NCI-H510A (cell line): ENCODE data around the gene MTMR12.
"Not testable (repeated sequence)": the region's sequence is repeated elsewhere in the genome, so short reads cannot be mapped to it uniquely, and the experiment has no call there.

Experiments used
- DNase-seq: peaks from one replicate; lab custom pipeline; 2025; lab: John Stamatoyannopoulos, UW

Gene MTMR12

DNA sequence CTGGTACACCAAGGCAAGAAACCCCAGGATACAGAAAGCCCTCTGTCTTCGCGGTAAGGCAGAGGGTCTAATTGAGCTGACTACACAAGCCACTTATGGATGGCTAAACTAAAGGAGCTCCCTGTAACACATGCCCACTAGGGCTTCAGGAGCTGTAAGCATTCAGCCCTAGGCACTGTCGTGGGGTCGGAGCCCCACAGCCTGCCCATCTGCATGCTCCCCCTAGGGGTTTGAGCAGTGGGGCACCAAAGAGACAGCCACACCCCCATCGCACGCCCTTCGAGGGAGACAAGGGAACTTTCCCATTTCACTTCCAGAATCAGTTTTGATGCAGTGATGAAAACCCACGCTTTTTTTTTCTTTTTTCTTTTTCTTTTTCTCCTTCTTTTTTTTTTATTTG, 11.0 kb upstream of the MTMR12 start:
- DNase-seq, result no peak

DNA sequence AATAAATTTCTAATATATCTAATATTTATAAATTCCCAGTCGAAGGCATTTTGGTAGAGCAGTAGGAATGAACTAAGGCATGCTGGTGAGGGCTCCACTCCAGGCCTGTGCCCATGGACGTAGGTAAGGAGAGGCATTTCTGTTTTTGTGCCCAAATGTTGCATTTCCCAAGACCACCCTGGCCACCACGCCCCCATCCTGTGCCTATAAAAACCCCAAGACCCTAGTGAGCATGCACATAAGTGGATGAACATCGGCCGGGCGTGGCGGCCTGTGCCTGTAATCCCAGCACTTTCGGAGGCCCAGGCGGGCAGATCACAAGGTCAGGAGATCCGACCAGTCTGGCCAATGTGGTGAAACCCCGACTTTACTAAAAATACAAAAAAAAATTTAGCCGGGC, 10.1 kb upstream of the MTMR12 start:
- DNase-seq, result no peak

DNA sequence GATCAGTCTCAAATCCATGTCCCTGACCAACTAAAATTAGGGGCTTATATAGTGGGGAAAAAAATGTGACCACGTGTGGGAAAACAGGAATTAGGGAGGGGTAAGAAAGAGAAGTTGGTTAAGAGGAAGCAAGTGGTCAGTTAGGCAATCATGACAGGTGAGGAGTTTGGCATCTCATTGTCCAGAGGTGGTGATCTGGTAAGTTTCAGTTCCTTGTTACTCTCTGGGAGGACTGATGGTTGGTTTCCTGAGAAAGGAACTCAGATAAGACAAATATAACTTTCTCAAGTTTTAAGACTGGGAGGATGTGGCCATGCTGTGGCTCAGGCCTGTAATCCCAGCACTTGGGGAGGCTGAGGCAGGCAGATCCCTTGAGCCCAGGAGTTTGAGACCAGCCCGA, 9.0 kb upstream of the MTMR12 start:
- DNase-seq, result not testable (repeated sequence)

DNA sequence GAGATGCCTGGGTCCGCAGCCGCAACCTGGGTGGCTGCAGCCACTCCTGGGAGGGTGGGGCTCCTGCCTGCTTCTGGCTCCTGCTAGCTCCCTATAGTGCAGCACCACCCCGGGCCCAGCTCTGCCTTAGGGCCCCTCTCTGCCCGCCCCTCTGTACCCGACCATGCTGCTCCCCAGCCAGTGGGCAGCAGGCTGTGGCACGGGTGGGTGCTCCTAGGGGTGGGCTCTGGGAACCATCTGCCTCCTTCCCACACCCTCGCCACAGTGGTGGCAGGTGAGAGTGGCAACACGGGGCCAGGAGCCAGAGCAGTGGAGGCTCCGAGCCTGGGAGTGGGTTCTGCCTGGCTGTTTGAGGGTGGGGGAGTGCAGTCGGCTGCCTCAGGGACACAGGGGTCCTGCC, 7.8 kb upstream of the MTMR12 start:
- no peak for DNase-seq

DNA sequence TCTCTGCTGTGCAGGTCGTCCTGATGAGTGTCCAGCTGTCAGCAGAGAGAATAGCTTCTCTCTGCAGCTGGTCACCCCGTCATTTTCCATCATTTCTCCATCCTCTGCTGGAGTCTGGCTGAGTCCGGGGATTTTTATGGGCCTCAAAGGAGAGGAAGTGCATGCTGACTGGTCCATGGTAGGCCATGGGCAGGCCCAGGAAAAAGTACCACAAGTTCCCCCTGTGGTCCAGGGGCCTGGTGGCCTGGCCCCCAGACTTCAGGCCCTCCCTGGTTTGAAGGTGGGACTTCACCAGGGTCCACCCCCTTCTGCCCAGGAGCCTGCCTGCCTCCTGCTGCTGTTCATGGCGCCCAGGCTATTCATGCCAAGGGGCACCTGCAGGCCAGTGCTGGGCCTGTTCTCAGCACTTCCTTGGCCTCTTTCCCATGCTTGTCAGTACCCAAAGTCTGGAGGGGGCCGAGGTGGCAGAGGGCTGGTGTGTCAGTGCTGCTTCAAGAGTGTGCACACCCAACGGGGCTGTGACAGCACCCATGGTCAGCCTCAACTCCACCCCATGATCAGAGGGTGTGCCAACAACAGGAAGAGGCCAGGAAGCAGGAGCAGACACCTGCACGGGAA, 7.3 kb upstream of the MTMR12 start:
- DNase-seq, result no peak

DNA sequence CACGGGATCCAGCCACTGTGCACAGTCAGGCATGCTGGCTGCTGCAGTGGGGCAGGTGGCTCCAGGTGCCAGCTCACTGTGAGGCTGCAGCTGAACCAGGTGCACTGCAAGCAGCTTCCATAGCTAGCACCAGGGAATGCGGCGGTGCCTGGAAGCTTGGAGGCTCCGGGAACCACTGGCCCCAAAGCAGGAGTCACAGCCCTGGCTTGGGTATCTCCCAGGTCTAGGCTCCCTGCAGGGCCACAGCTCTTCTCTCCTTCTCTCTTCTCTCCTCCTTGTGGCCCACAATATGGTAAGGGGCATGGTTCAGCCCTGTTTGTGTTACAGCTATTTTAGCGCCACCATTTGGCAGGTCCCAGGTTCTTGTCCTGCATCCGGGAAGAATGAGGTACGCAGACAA, 6.7 kb upstream of the MTMR12 start:
- no peak for DNase-seq

DNA sequence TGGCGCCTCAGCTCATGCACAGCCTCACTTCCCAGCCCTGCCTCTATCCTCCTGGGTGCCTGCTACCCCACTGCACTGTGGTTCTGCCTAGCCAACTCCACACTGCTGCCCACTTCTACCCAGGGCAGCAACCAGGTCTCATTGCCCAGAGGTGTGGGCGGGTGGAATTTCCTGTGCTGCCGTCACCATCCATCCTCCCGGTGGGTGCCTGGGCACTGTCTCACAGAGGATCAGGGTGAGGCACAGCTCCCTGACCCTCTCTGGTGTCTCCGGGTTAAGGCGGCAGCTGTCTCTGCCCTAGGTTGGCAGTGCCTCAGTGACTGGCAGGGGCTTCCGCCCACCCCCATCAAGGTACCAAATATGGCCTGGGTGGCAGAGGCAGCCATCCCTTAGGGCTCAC, 4.3 kb upstream of the MTMR12 start:
- DNase-seq, result no peak

DNA sequence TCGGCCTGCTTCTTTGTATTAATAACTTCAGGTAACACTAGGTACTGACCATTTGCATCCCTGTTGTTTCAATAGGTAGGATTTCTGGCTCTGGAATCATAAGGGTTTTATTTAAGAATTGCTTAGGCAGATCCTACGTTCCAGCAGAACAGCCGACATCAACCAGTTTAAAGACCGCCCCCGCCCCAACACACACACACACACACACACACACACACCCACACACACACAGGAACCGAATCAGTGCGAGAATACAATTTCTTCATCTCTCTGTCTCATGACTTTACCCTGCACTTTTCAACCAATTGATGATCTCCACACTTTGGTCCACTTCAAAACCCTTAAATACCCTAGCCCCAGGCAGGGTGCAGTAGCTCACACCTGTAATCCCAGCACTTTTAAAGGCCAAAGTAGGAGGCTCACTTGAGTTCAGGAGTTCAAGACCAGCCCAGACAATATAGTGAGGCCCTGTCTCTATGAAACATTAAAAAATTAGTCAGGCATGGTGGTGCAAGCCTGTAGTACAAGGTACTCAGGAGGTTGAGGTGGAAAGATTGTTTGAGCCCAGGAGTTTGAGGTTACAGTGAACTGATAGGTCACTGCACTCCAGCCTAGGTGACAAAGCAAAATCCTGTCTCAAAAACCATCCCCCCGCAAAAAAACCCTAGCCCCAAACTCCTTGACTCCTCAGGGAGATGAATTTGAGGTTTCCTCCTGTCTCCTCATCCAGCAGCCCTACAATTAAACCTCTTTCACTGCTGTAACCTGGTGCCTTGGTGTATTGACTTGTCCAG, 2.7 kb upstream of the MTMR12 start:
- DNase-seq, result no peak

DNA sequence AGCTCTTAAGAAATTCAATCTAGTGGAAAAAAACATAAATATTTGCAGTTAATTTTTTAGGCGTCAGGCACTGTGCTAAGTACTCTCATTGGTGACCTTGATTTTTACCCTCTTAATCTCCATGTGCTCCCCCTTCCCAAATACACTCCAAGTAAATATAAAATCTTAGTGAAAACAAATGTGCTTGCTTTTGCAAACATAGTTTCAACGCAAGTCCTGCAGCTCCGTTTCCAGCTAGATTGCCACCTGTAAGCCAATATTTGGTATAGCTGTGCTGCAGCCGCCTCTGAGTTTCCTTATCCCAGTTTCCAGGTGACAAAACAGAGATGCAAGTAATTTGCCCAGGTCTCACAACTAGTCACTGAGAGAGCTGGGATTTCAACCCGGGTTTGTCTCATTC, 1.9 kb upstream of the MTMR12 start:
- no peak for DNase-seq

DNA sequence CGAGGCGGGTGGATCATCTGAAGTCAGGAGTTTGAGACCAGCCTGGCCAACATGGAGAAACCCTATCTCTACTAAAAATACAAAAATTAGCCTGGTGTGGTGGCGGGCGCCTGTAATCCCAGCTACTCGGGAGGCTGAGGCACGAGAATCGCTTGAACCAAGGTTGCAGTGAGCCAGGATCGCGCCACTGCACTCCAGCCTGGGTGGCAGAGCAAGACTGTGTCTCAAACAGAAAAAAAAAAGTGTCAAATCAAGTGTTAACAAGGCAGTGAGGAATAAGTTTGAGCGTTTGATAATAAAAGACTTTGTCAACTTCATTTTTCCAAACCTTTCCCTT, 1.4 kb upstream of the MTMR12 start:
- DNase-seq, result not testable (repeated sequence)

DNA sequence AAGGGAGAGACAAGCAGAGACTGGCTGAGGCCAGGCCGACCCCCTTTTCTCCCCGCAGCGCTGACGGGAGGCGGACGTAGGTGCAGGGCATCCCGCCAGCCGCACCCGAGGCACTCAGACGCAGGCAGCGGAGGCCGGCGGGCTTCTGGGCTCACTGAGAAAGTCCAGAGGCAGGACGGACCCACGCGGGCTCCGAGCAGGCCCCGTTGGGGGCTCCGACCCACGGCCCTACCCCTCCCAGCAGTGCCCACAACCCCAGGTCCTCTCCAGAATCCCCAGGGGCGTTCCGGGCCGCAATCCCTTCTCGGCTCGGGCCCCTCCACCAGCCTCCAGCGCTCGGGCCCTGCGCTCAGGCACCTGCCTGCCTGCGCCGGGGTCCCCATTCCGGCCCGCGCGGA, 543 bp downstream of the MTMR12 start:
- peak; percentile 33 for DNase-seq

DNA sequence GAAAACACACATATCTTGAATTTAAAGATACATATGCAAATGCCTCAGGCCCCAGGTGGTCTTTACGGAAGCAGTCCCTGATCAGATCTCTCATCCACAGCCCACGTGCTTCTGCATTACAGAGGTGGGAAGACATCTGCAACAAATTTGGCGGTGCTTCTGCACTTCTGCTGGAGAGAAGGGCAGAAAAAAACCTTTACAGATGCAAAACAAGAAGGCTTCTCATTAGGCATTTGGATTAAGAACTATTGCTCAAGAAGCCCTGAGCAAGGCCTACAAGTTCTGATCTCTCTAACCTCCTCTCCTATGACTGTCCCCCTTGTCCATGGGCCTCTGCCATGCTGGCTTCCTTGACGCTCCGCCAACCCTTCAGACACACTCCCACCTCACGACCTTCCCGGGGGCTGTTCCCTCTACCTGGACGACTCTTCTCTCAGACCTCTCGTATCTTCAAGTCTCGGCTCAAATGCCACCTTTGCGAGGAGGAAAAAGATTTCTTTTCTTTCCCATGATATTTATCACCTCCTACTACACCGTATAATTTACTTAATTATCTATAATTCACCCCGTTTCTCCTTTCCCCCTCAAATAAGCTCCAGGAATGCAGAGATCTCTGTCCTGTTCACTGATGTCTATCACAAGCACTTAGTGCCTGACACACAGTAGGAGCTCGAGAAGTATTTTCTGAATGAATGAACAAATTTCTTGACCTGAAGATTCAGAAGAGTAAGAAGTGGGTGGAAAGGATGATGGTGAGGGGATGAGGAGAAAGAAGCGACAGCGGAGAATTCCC, 1.1 kb downstream of the MTMR12 start:
- no peak for DNase-seq

DNA sequence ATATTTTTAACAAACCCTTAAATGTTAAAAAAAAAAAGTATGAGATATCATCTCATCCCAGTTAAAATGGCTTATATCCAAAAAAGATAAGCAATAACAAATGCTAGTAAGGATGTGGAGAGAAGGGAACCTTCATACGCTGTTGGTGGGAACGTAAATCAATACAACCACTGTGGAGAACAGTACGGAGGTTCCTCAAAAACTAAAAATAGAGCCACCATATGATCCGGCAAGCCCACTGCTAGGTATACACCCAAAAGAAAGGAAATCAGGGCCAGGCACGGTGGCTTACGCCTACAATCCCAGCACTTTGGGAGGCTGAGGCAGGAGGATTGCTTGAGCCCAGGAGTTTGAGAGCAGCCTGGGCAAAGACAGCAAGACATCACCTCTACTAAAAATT, 3.0 kb downstream of the MTMR12 start:
- no peak for DNase-seq

DNA sequence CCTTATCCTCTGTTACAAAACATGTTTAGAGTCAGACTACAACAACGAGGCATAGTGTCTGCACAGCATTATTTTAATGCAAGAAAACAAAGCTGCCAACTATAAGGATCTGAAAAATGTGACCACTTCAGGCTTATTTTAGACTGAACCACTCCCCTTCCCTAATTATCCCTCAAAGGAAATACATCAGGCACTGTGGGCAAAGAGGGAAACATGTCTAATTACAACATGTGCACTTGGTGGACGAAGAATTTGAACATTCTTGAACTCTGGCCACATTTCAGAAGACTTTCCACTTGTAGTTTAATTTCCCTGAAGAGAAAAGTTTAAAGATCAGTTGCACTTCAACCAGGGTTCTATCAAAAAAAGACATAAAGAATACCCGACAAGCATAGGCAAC, 3.8 kb downstream of the MTMR12 start:
- DNase-seq, result no peak

DNA sequence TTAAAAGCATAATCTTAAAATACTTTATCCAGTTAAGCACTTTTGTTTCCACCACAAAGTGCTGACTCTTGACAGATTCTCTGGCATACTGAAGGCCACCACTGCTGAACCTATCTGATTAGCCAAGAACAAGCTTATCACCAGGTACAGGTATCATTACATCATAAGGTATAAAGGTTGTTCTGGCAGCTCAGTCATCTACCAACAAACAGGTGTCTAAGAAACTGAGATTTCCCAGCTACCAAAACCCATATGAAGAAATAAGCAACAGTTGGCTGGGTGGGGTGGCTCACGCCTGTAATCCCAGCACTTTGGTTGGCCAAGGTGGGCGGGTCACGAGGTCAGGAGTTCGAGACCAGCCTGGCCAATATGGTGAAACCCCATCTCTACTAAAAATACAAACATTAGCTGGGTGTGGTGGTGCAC, 5.0 kb downstream of the MTMR12 start:
- DNase-seq, result no peak

DNA sequence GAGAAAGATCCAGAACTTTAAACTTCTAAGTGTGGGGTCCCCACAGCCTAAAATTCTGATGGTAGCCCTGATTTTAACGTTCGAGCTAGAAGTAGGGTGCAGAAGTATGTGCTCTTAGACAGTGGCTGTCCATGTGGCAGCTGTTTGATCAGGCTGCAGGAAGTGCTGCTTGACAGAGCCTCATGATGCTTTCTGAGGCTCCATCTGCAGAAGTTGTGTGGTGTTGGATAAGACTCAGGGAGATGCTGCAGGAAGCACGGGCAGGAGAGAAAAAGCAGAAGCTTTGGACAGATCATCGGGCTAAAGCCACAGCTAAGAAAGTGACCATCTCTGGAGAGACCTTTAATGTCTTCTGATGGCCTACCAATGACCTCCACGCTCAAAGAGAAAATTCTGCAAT, 8.1 kb downstream of the MTMR12 start:
- DNase-seq, result no peak

DNA sequence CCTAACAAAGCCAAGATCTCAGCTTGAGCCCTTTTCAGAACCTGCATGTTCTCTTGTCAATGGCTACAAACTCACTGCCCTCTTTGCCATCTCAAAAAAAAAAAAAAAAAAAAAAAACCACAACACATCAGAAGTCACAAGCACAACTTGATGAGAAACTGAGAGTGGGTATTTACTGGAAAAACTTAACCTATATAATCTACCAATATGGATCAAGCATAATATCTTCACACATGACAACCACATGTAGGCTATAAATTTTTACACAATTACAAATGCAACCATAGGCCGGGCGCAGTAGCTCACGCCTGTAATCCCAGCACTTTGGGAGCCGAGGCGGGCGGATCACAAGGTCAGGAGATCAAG, 9.0 kb downstream of the MTMR12 start:
- DNase-seq, result no peak

DNA sequence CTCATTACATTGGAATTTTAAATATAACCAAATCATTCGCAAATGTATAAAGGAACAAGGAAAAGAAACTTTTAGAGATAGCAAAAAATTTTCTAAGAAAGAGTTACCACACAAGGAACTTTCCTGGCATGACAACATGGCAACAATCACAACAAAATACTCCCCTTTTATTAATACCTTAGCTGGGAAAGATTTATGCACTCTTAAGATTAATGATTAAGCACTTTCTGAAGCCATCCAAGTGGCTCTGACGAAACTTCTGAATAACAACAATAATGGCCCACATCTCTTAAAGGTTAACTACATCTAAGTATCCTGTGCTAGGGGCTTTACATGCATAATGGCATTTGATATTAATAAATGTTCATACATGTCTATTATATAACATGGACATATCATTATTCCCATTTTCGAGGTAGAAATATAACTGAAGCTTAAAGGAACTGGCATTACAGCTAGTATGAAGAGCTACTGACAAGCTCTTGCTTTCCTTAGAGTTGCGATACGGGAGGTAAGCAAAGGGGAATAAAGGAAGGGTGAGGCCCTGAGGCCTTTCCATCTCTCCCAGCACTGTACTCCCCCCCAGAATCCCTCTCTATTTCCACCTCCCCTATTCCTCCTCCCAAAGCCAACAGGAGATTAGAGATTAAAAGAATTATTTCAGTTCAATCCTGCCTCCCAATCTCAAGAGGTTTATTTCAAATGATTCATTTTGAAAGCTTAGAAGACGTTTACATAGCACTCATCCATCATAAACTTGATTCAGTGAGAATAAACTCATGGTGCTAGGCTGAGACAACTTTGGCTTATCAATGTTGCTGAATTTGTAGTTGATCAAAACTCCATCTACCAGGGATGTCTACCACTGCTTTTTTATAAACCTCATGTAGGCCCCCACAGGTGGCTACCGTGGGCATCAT, 9.6 kb downstream of the MTMR12 start:
- DNase-seq, result no peak

DNA sequence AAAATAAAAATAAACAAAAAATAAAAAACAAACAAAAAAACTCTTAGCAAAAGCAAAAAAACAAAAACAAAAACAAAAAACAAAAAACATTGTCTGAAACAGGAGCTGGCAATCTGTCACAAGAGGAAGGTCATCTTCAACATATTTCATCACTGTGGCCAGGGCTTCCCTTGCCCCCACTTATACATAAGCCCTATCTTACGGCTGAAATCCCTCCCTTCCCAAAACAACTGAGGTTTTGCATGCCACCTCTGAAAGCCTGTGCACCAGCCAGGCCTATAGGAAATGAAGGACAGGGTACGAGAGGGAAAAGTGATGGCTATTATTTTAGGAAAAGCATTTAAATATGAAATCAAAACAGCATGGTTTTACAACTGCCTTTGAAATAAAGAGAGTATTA, 10.8 kb downstream of the MTMR12 start:
- DNase-seq, result no peak

DNA sequence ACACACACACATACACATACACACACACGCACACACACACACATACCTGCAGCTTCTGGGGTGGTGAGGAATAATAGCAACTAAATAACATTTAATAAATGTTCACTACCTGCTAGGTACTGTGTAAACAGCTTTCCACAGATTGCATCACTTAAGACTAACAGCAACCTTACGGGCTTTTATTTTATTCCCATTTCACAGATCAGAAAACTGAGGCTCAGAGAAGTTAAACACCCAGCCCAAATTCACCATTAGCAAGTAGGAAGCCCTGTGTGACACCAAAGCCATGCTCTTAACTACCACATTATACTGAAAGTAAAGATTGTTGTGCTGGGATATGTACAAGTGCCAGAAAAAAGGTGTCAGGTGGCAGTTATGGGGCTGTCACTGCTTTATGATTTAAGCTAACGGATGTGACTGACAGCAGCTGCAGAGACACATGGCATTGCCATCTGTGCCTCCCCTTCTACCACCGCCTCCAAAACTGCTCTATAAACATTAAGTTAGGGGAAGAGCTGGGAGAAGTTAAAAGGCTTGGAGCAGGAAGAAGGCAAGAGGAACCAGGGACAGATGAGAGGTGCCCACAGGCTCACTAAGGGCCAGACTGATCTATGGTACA, 13.6 kb downstream of the MTMR12 start:
- no peak for DNase-seq

DNA sequence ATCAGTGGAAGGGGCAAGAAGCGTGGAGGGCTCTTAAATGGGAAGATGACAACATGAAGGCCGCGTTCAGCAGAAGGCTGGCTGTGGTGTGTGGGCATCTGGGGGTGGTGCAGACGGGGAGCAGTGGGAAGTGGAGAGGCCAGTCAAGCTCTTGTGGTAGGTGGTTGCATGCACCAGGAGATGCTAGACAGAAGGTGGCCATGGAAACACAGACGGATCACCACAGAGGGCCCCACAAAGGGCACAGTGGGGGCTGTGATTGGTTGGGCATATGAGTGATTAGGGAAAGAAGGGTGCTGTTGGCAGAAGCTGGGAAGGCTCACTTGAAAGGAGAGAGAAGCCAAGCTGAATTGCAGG, 14.7 kb downstream of the MTMR12 start:
- DNase-seq, result no peak
